Upper lobe of left lung (tissue), 6 donors: ENCODE results near the gene ARHGEF10L. TPM values are rescaled to one million over a fixed set of nuclear protein-coding genes. Genes with fewer than 3 reads are reported as not detected.

ENCODE experiments used
- ATAC-seq, 2 donors: fragments of 200-7000 bp; cut with Tn5 transposase; one replicate each; pipeline ENCODE4 v1.9.1; 2022; ENCODE audit warnings: mild to moderate bottlenecking in 2 of 2, moderate library complexity in 2 of 2; ENCODE audit not compliant: low FRiP score in 2 of 2
- DNase-seq, 2 donors: peaks; one replicate each; pipeline ENCODE4 v3.0.0-alpha.2; 2019 to 2020
- H3K27ac ChIP-seq, 4 donors: fragments of 200-600 bp; sonication (generic); one replicate each; pipeline ENCODE4 v1.5.1; 2016 to 2019
- H3K27me3 ChIP-seq, 4 donors: fragments of 200-600 bp; sonication (generic); one replicate each; pipeline ENCODE4 v1.5.1; 2017 to 2019
- H3K36me3 ChIP-seq, 4 donors: fragments of 200-600 bp; sonication (generic); one replicate each; pipeline ENCODE4 v1.5.1; 2016 to 2019
- H3K4me1 ChIP-seq, 4 donors: fragments of 200-600 bp; sonication (generic); one replicate each; pipeline ENCODE4 v1.5.1; 2018 to 2019
- H3K4me3 ChIP-seq, 4 donors: fragments of 200-600 bp; sonication (generic); one replicate each; pipeline ENCODE4 v1.5.1; 2017 to 2019; ENCODE audit warnings: mild to moderate bottlenecking in 2 of 4, moderate library complexity in 1 of 4
- H3K9me3 ChIP-seq, 4 donors: fragments of 200-600 bp; sonication (generic); one replicate each; pipeline ENCODE4 v1.5.1; 2018 to 2019
- EP300 ChIP-seq, 4 donors: sonication (generic); formaldehyde crosslinking; IDR thresholded peaks; one replicate each; pipeline ENCODE4 v1.5.1; 2017; ENCODE audit warnings: antibody characterized with exemption in 4 of 4, control low read depth in 2 of 4
- POLR2A ChIP-seq, 4 donors: fragments of 450-650 bp; IDR thresholded peaks; one replicate each; pipeline ENCODE4 v1.5.1; 2016 to 2017; ENCODE audit warnings: antibody characterized with exemption in 4 of 4, mild to moderate bottlenecking in 2 of 4
- POLR2AphosphoS5 ChIP-seq, 2 donors: sonication (generic); formaldehyde crosslinking; IDR thresholded peaks; one replicate each; pipeline ENCODE4 v1.5.1; 2017; ENCODE audit warnings: antibody characterized with exemption in 2 of 2
- WGBS, 2 donors: methylation state at CpG; one replicate each; pipeline ENCODE4 v1.1.5; 2017 to 2018; 5-methylcytosine and 5-hydroxymethylcytosine counted together
- total RNA-seq, 6 donors: library from RNA; depleted of rRNA in 4 of 6; stranded (reverse); fragments of >200 nt in 4 of 6; gene quantifications; one replicate each; pipeline versions ENCODE4 v1.1.0 to v1.2.1, GENCODE V29; 2016 to 2021
- TF ChIP-seq, protein P1 (sequence below), 6 experiments: fragments of 450-650 bp in 4 of 6; fragments of 200-600 bp in 2 of 6; sonication (generic) in 2 of 6; IDR thresholded peaks; one replicate each; pipeline ENCODE4 v1.5.1; 2016 to 2019; ENCODE audit warnings: antibody characterized with exemption in 6 of 6
- donor health status: DM: no; HTN: no; CAD: no; lungs with moderate emphysema.
- donor health status: DM: no; HTN: yes; CAD: no; lungs with severe emphysema.

ARHGEF10L gene
- total RNA-seq, 6 donors from 2014 or later: 17.6 to 172 (median 50.0) TPM

DNA sequence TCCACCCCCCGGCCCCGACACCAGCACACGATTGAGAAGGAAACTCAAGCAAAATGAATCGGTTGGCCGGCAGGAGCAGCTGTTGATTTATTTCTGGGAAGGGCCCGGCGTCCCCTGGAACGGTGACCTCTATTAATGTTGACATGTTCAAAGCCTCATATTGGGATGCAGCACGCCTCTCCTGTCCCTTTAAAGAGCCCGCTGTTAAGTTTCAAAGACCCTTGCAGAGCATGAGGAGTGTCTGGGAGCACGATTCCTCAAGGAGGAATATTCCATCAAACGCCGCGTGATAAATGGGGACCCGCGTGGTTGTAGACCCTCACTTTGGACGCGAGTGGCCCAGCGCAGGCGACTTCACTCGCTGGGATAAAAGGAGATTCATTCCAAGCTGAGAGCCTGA, 194.2 kb downstream of the ARHGEF10L start:
- ATAC-seq (no peak), DNase-seq (peak in 1 of 2 donors; percentile 33)
- Histone ChIP-seq H3K4me1 (no peaks in the 10 kb centered on the region), H3K27me3 (no peaks in the 10 kb centered on the region), H3K27ac (no peak overlapping the region), H3K4me3 (no peak overlapping the region), H3K36me3 (no peaks in the 10 kb centered on the region), H3K9me3 (no peaks in the 10 kb centered on the region)
- WGBS, 2 donors: 59 to 61% methylated on average over 21 of the region's 21 CpGs
- TF ChIP-seq EP300 (IDR thresholded peaks at IDR 0.05): no peak
- TF ChIP-seq POLR2A (IDR thresholded peaks at IDR 0.05): no peak
- TF ChIP-seq, protein P1, sequence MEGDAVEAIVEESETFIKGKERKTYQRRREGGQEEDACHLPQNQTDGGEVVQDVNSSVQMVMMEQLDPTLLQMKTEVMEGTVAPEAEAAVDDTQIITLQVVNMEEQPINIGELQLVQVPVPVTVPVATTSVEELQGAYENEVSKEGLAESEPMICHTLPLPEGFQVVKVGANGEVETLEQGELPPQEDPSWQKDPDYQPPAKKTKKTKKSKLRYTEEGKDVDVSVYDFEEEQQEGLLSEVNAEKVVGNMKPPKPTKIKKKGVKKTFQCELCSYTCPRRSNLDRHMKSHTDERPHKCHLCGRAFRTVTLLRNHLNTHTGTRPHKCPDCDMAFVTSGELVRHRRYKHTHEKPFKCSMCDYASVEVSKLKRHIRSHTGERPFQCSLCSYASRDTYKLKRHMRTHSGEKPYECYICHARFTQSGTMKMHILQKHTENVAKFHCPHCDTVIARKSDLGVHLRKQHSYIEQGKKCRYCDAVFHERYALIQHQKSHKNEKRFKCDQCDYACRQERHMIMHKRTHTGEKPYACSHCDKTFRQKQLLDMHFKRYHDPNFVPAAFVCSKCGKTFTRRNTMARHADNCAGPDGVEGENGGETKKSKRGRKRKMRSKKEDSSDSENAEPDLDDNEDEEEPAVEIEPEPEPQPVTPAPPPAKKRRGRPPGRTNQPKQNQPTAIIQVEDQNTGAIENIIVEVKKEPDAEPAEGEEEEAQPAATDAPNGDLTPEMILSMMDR (IDR thresholded peaks at IDR 0.05): no peak
- TF ChIP-seq POLR2AphosphoS5 (IDR thresholded peaks at IDR 0.05): no peak

DNA sequence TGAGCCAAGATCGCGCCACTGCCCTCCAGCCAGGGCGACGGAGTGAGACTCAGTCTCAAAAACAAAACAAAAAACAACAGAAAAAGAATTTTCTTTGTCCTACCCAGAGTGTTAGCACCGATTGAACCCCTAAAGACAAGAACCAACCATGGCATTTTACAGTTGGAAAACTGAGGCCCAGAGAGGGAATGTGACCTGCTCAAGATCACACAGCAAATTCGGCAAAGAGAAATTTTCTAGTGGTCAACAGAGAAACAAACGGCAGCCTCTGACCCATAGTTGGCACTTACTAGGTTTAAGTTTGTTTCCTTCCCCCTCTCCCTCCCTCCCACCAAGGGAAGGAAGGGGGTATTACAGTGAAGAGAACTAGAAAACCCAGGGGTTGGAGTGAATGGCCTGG, 195.1 kb downstream of the ARHGEF10L start:
- no peaks in the 10 kb centered on the region for H3K36me3 ChIP-seq
- no peaks in the 10 kb centered on the region for H3K9me3 ChIP-seq
- no peaks in the 10 kb centered on the region for H3K4me1 ChIP-seq
- TF ChIP-seq, protein P1 (IDR thresholded peaks at IDR 0.05): no peak
- TF ChIP-seq POLR2A (IDR thresholded peaks at IDR 0.05): no peak
- no peak for TF ChIP-seq POLR2AphosphoS5 (IDR thresholded peaks at IDR 0.05)
- TF ChIP-seq EP300 (IDR thresholded peaks at IDR 0.05): no peak
- no peak for DNase-seq
- ATAC-seq: no peak
- no peak overlapping the region for H3K27ac ChIP-seq
- WGBS, 2 donors: 78 to 90% methylated on average over 7 of the region's 7 CpGs
- no peak overlapping the region for H3K4me3 ChIP-seq
- H3K27me3 ChIP-seq: no peaks in the 10 kb centered on the region

DNA sequence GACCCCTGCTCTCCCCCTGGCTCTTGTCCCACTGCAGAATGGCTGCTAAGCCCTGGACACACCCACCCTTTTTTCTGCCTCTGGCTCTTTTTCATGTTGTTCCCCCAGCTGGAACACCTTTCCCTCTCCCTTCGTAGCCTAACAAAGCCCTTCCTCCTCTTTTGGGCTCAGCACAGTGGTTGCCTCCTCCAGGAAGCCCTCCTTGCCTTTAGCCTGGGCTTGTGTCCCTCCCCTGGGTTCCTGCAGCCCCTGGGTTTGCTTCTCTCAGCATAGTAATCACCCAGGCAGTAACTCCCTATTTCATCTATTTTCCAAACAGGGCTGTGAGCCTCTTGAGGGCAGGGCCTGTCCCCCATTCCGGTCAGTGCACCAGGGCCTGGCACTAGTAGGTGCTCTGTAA, 195.8 kb downstream of the ARHGEF10L start:
- Histone ChIP-seq H3K4me3 (no peak overlapping the region), H3K36me3 (no peaks in the 10 kb centered on the region), H3K9me3 (no peaks in the 10 kb centered on the region), H3K27me3 (no peaks in the 10 kb centered on the region), H3K4me1 (no peaks in the 10 kb centered on the region), H3K27ac (no peak overlapping the region)
- 75 to 79% methylated on average over 1 to 2 of the region's 2 CpGs for WGBS, 2 donors
- TF ChIP-seq EP300 (IDR thresholded peaks at IDR 0.05): no peak
- TF ChIP-seq, protein P1 (IDR thresholded peaks at IDR 0.05): no peak
- ATAC-seq (no peak), DNase-seq (no peak)

DNA sequence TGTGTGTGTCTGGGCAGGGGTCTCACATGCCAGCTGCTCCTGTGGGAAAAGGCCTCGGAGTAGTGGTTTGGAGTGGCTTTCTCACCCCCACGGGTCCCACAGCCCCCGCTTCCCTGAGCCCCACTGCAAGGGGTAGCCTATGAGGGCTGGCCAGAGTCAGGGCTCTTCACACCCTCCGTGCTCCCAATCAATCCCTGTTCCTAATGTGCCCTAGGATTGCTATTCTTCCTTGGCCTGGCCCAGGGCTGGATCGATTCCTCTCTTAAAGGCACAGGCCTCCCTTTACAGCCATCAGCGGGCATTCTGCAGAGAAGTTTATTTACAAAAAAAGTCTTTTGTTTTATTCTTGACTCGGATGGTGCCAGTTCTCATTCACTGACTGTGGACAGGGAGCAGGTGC, 196.3 kb downstream of the ARHGEF10L start:
- 50 to 53% methylated on average over 7 of the region's 7 CpGs for WGBS, 2 donors
- no peaks in the 10 kb centered on the region for H3K4me1 ChIP-seq
- TF ChIP-seq EP300 (IDR thresholded peaks at IDR 0.05) (no peak), POLR2A (IDR thresholded peaks at IDR 0.05) (no peak), POLR2AphosphoS5 (IDR thresholded peaks at IDR 0.05) (no peak)
- TF ChIP-seq, protein P1 (IDR thresholded peaks at IDR 0.05): no peak
- no peak overlapping the region for H3K27ac ChIP-seq
- H3K36me3 ChIP-seq: no peaks in the 10 kb centered on the region
- H3K9me3 ChIP-seq: no peaks in the 10 kb centered on the region
- ATAC-seq: no peak
- H3K27me3 ChIP-seq: no peaks in the 10 kb centered on the region
- no peak overlapping the region for H3K4me3 ChIP-seq
- DNase-seq: no peak

DNA sequence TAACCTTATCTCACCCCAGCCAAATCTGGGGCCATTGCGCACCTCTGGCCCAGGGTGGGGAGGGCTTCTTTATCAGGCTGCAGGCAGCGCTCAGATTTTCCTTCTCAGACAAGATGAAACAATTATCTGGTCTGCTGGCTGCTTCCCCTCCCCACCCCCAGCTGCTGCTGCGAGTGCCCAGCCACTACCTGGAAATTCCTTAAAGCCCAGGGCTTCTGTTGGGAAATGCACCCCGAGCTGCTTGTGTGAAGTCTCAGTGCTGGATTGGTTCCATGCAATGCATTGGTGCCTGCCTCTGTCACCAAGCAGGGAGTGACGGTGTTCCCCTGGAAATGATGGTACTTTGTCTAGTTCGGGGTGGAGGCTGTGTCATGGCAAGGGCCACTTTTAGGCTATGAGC, 197.1 kb downstream of the ARHGEF10L start:
- TF ChIP-seq POLR2AphosphoS5 (IDR thresholded peaks at IDR 0.05) (no peak), POLR2A (IDR thresholded peaks at IDR 0.05) (no peak)
- Histone ChIP-seq H3K9me3 (no peaks in the 10 kb centered on the region), H3K4me1 (no peaks in the 10 kb centered on the region), H3K27me3 (peaks cover 0 to 3% (median 0%) of the 10 kb centered on the region in 4 donors), H3K36me3 (no peaks in the 10 kb centered on the region), H3K4me3 (no peak overlapping the region), H3K27ac (no peak overlapping the region)
- DNase-seq (no peak), ATAC-seq (no peak)
- 53 to 73% methylated on average over 5 to 6 of the region's 6 CpGs for WGBS, 2 donors
